Mesenchymal stem cell (in vitro differentiated cells and primary cell): ENCODE data around the gene MTG1.
A peak's percentile ranks its signal among the peaks of the same experiment; 100 is the strongest.

Experiments used
- DNase-seq: peaks from one replicate; pipeline ENCODE4 v3.0.0-alpha.2; 2013
- H2AFZ ChIP-seq: one replicate; pipeline ENCODE4 v1.6.1; 2013; ENCODE audit warnings: low read depth, mild to moderate bottlenecking, control low read depth, inconsistent platforms, low read length, moderate library complexity
- H2AK5ac ChIP-seq: 2 replicates; pipeline ENCODE4 v1.6.1; 2013; ENCODE audit warnings: low read length, moderate library complexity, mild to moderate bottlenecking, inconsistent platforms; ENCODE audit not compliant: severe bottlenecking
- H2BK120ac ChIP-seq: one replicate; pipeline ENCODE4 v1.6.1; 2013; ENCODE audit warnings: low read depth, mild to moderate bottlenecking, inconsistent platforms, low read length, moderate library complexity
- H2BK12ac ChIP-seq, 2 experiments: one replicate each; pipeline ENCODE4 v1.6.1; 2013; ENCODE audit warnings: inconsistent platforms in 2 of 2, low read length in 2 of 2, mild to moderate bottlenecking in 2 of 2, moderate library complexity in 2 of 2, control low read depth in 1 of 2
- H2BK15ac ChIP-seq: one replicate; pipeline ENCODE4 v1.6.1; 2013; ENCODE audit warnings: mild to moderate bottlenecking, low read depth, inconsistent platforms; ENCODE audit not compliant: poor library complexity, severe bottlenecking
- H2BK5ac ChIP-seq: 2 replicates; pipeline ENCODE4 v1.6.1; 2013; ENCODE audit warnings: low read depth, mild to moderate bottlenecking, low read length, control low read depth, inconsistent platforms; ENCODE audit not compliant: poor library complexity, severe bottlenecking
- H3K14ac ChIP-seq, 2 experiments: one replicate each; pipeline ENCODE4 v1.6.1; 2013; ENCODE audit warnings: inconsistent platforms in 2 of 2, low read length in 2 of 2, control low read depth in 1 of 2, mild to moderate bottlenecking in 1 of 2, moderate library complexity in 1 of 2
- H3K18ac ChIP-seq, 2 experiments: one replicate each; pipeline ENCODE4 v1.6.1; 2013; ENCODE audit warnings: inconsistent platforms in 2 of 2, low read length in 2 of 2, control low read depth in 1 of 2, low read depth in 1 of 2, mild to moderate bottlenecking in 1 of 2
- H3K23ac ChIP-seq, 2 experiments: one replicate each; pipeline ENCODE4 v1.6.1; 2013; ENCODE audit warnings: inconsistent platforms in 2 of 2, low read length in 2 of 2, mild to moderate bottlenecking in 2 of 2, moderate library complexity in 2 of 2, control low read depth in 1 of 2
- H3K27ac ChIP-seq: 2 replicates; pipeline ENCODE4 v1.5.1; 2013; ENCODE audit warnings: mild to moderate bottlenecking, moderate library complexity, low read length, control low read depth, inconsistent platforms; ENCODE audit not compliant: poor library complexity, severe bottlenecking
- H3K27me3 ChIP-seq, 2 experiments: 2 replicates each; pipeline versions ENCODE4 v1.6.1 to v1.7.0; 2013; ENCODE audit warnings: low read length in 2 of 2, mild to moderate bottlenecking in 2 of 2, moderate library complexity in 2 of 2, control low read depth in 1 of 2, inconsistent platforms in 1 of 2; ENCODE audit not compliant: control insufficient read depth in 1 of 2, insufficient read depth in 1 of 2
- H3K36me3 ChIP-seq, 2 experiments: 2 replicates each; pipeline versions ENCODE4 v1.6.1 to v1.7.0; 2013; ENCODE audit warnings: low read length in 2 of 2, control low read depth in 1 of 2, inconsistent platforms in 1 of 2, low read depth in 1 of 2, mild to moderate bottlenecking in 1 of 2; ENCODE audit not compliant: insufficient read depth in 2 of 2, control insufficient read depth in 1 of 2
- H3K4ac ChIP-seq, 2 experiments: one replicate each; pipeline ENCODE4 v1.6.1; 2013; ENCODE audit warnings: inconsistent platforms in 2 of 2, low read length in 2 of 2, mild to moderate bottlenecking in 2 of 2, moderate library complexity in 2 of 2, control low read depth in 1 of 2, low read depth in 1 of 2
- H3K4me1 ChIP-seq: 2 replicates; pipeline ENCODE4 v1.6.1; 2013; ENCODE audit warnings: low read depth, low read length, control low read depth; ENCODE audit not compliant: control insufficient read depth, insufficient read depth
- H3K4me2 ChIP-seq: 2 replicates; pipeline ENCODE4 v1.6.1; 2013; ENCODE audit warnings: low read length, mild to moderate bottlenecking, inconsistent platforms; ENCODE audit not compliant: poor library complexity, severe bottlenecking
- H3K4me3 ChIP-seq, 2 experiments: 2 replicates each; pipeline versions ENCODE4 v1.5.1 to v1.7.0; 2013; ENCODE audit warnings: low read length in 2 of 2, mild to moderate bottlenecking in 2 of 2, control low read depth in 1 of 2, low read depth in 1 of 2; ENCODE audit not compliant: insufficient read depth in 1 of 2
- H3K79me1 ChIP-seq: replicated peaks from 2 replicates; pipeline ENCODE4 v1.6.1; 2013; ENCODE audit warnings: mild to moderate bottlenecking, control low read depth, low read length, inconsistent platforms; ENCODE audit not compliant: poor library complexity, severe bottlenecking
- H3K9ac ChIP-seq: 2 replicates; pipeline ENCODE4 v1.7.0; 2013; ENCODE audit warnings: mild to moderate bottlenecking, low read length, moderate library complexity
- H3K9me3 ChIP-seq: 2 replicates; pipeline ENCODE4 v1.7.0; 2013; ENCODE audit warnings: mild to moderate bottlenecking, low read length; ENCODE audit not compliant: control insufficient read depth
- H4K8ac ChIP-seq: one replicate; pipeline ENCODE4 v1.6.1; 2013; ENCODE audit warnings: inconsistent platforms, mild to moderate bottlenecking, low read length, moderate library complexity
- H4K91ac ChIP-seq: one replicate; pipeline ENCODE4 v1.6.1; 2013; ENCODE audit warnings: mild to moderate bottlenecking, low read length, inconsistent platforms
- WGBS: methylation state at CpG from one replicate; pipeline ENCODE4 v1.1.7; 2013; ENCODE audit warnings: mixed read lengths; 5-methylcytosine and 5-hydroxymethylcytosine counted together

MTG1 gene

DNA sequence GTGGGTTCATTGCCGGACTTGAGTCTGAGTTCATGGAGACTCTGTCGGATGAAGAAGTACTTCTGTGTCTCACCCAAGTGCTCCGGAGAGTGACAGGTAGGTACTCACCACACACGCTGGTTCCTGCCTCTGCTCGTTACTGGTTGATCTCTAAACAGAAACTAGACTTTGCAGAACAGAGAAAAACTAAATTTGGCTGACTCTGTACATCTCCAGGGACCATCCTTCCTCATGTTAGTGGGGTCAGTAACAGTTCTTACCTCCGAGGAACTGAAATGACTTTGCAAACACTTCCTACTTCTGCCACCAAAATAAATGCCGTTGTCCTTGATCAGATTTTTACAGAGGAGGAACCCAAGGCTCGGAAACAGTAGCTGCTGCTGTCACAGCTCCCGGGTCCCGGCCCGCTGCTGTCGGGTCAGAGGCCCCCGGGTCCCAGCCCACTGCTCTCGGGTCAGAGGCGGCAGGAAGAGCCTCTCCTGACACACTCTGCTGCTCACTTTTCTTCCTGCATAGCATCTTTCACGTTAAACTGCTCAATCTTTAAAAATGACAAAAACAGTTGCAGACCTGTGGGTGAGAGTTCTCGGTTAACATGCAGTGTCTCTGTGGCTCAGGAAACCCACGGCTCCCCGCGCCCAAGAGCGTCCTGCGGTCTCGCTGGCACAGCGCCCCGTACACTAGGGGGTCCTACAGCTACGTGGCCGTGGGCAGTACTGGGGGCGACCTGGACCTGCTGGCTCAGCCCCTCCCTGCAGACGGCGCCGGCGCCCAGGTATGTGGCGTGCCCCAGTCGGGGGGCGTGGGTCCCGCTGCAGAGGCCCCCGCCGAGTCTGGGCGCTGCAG lies 4.8 kb upstream of the MTG1 start:
- H3K4me3 ChIP-seq, result no peak overlapping the region
- no peak overlapping the region for H2AK5ac ChIP-seq
- H3K4me1 ChIP-seq, result peaks cover 5% of the 10 kb centered on the region
- no peak for DNase-seq
- no peak overlapping the region for H3K14ac ChIP-seq
- no peak overlapping the region for H3K4ac ChIP-seq
- no peak overlapping the region for H3K18ac ChIP-seq
- no peak overlapping the region for H2BK5ac ChIP-seq
- H3K36me3 ChIP-seq, result peaks cover 21 to 33% of the 10 kb centered on the region in 2 experiments
- H3K79me1 ChIP-seq, result peaks cover 2% of the 10 kb centered on the region
- H3K27me3 ChIP-seq, result no peaks in the 10 kb centered on the region
- no peak overlapping the region for H2AFZ ChIP-seq
- WGBS, result 93% methylated on average over 36 of the region's 39 CpGs
- H4K91ac ChIP-seq, result peak overlapping the region; percentile 66
- no peaks in the 10 kb centered on the region for H3K9me3 ChIP-seq
- H3K23ac ChIP-seq, result no peak overlapping the region
- no peak overlapping the region for H2BK15ac ChIP-seq
- H3K9ac ChIP-seq, result no peak overlapping the region
- no peak overlapping the region for H3K27ac ChIP-seq
- no peak overlapping the region for H2BK120ac ChIP-seq
- no peak overlapping the region for H2BK12ac ChIP-seq
- no peak overlapping the region for H3K4me2 ChIP-seq
- no peak overlapping the region for H4K8ac ChIP-seq

DNA sequence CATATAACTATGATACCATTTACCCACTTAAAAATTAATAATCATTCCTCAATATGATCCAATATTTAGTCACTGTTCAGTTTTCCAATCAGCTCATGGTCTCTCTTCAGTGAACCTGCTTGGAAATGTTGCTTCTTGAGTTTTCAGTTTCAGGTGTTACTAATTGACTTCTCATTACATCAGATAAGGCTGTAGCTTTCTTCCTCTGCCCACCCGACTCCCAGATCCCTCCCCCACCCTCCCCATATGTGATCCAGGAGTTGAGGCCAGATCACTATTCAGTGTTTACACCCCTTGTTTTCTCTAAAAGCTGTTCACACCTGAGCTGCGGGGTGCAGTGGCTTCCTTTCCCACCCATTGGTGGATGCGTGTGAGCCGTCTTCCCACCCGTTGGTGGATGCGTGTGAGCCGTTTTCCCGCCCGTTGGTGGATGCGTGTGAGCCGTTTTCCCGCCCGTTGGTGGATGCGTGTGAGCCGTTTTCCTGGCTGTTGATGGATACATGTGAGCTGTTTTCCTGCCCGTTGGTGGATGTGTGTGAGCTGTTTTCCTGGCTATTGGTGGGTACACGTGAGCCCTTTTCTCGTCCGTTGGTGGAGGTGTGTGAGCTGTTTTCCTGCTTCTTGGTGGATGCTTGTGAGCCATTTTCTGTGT lies 3.2 kb upstream of the MTG1 start:
- H2AFZ ChIP-seq, result no peak overlapping the region
- H3K9ac ChIP-seq, result no peak overlapping the region
- peaks cover 5% of the 10 kb centered on the region for H3K79me1 ChIP-seq
- H2BK5ac ChIP-seq, result peak overlapping the region; percentile 60
- no peak overlapping the region for H2BK120ac ChIP-seq
- H3K36me3 ChIP-seq, result peaks cover 15 to 31% of the 10 kb centered on the region in 2 experiments
- H3K4me1 ChIP-seq, result peaks cover 11% of the 10 kb centered on the region
- no peak for DNase-seq
- H2AK5ac ChIP-seq, result no peak overlapping the region
- no peak overlapping the region for H3K4ac ChIP-seq
- H3K18ac ChIP-seq, result no peak overlapping the region
- H2BK12ac ChIP-seq, result no peak overlapping the region
- H3K27ac ChIP-seq, result no peak overlapping the region
- H4K91ac ChIP-seq, result peak overlapping the region; percentile 34
- 97% methylated on average over 19 of the region's 19 CpGs for WGBS
- H3K9me3 ChIP-seq, result no peaks in the 10 kb centered on the region
- no peaks in the 10 kb centered on the region for H3K27me3 ChIP-seq
- no peak overlapping the region for H4K8ac ChIP-seq
- H3K4me2 ChIP-seq, result no peak overlapping the region
- H2BK15ac ChIP-seq, result no peak overlapping the region
- H3K14ac ChIP-seq, result no peak overlapping the region
- no peak overlapping the region for H3K23ac ChIP-seq
- no peak overlapping the region for H3K4me3 ChIP-seq

DNA sequence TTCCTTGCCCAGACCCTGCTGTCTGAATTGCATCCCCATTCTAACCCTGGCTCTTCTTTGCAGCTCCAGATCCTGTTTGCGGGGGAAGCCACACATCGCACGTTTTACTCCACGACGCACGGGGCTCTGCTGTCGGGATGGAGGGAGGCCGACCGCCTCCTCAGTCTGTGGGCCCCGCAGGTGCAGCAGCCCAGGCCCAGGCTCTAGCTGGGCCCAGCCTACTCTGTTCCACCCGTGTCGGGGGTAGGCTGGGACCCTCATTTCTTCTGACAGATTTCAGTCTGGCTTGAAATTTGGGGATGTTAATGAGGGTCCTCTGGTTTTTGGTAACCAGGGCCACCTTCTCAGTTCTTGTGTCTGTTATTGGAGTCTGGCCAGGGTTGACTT lies 2.7 kb upstream of the MTG1 start:
- Histone ChIP-seq H3K79me1 (peaks cover 8% of the 10 kb centered on the region), H2BK120ac (no peak overlapping the region), H2BK5ac (no peak overlapping the region), H3K9ac (no peak overlapping the region), H2BK15ac (no peak overlapping the region), H2AFZ (no peak overlapping the region), H3K36me3 (peaks cover 19 to 34% of the 10 kb centered on the region in 2 experiments), H3K9me3 (no peaks in the 10 kb centered on the region), H3K18ac (no peak overlapping the region), H4K91ac (no peak overlapping the region), H3K14ac (no peak overlapping the region), H3K4me3 (no peak overlapping the region), H2BK12ac (no peak overlapping the region), H3K27ac (no peak overlapping the region), H4K8ac (no peak overlapping the region), H3K27me3 (no peaks in the 10 kb centered on the region), H3K23ac (no peak overlapping the region), H3K4me2 (no peak overlapping the region), H3K4me1 (peaks cover 13% of the 10 kb centered on the region), H2AK5ac (no peak overlapping the region), H3K4ac (no peak overlapping the region)
- 93% methylated on average over 12 of the region's 12 CpGs for WGBS
- DNase-seq, result no peak

DNA sequence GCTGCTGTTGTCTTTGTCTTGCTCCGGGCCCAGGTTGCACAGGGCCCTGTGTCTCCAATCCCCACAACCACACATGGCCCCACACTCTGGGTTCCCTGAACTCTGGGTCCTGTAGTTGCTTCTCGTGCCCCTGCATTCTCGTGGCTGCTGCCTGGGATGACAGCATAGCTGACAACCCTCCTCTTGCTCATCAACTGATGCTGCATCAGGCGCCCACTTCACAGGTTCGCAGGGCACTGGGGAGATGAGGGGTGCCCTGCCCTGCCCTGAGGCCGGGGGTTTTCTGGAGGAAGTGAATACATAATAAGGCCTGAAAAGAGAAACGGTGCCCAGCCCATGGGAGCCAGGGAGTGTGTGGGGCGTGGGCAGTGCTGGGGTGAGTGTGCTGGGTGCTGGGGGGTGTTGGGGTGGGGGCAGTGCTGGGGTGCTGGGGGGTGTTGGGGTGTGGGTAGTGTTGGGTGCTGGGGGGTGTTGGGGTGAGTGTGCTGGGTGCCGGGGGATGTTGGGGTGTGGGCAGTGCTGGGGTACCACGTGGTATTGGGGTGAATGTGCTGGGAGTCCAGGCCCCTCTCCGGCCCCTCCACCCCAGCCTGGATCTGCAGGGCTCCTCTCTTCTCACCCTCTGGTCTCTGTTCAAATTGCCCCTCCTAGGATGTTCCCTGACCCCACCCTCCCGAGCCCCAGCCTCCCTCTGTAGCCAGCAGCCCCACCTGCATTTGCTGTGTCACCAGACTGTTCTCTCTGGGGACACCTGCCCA lies 2.0 kb upstream of the MTG1 start:
- no peaks in the 10 kb centered on the region for H3K27me3 ChIP-seq
- H3K4ac ChIP-seq, result no peak overlapping the region
- H2AFZ ChIP-seq, result no peak overlapping the region
- H4K91ac ChIP-seq, result no peak overlapping the region
- no peak overlapping the region for H3K23ac ChIP-seq
- no peak overlapping the region for H2BK5ac ChIP-seq
- H3K4me3 ChIP-seq, result no peak overlapping the region
- no peak overlapping the region for H4K8ac ChIP-seq
- H3K9ac ChIP-seq, result no peak overlapping the region
- H3K36me3 ChIP-seq, result peaks cover 24 to 41% of the 10 kb centered on the region in 2 experiments
- no peak overlapping the region for H3K4me2 ChIP-seq
- 94% methylated on average over 10 of the region's 12 CpGs for WGBS
- peaks cover 11% of the 10 kb centered on the region for H3K79me1 ChIP-seq
- no peak overlapping the region for H3K27ac ChIP-seq
- H2BK120ac ChIP-seq, result no peak overlapping the region
- DNase-seq, result no peak
- H2BK12ac ChIP-seq, result no peak overlapping the region
- H2BK15ac ChIP-seq, result no peak overlapping the region
- H3K9me3 ChIP-seq, result no peaks in the 10 kb centered on the region
- peaks cover 15% of the 10 kb centered on the region for H3K4me1 ChIP-seq
- no peak overlapping the region for H3K18ac ChIP-seq
- no peak overlapping the region for H2AK5ac ChIP-seq
- H3K14ac ChIP-seq, result no peak overlapping the region
